Progenitor cell of endocrine pancreas (in vitro differentiated cells): ENCODE data around the gene KLHL17. TPM values are rescaled to one million over a fixed set of nuclear protein-coding genes. Genes with fewer than 3 reads are reported as not detected.
A peak's percentile ranks its signal among the peaks of the same experiment; 100 is the strongest.

Experiments
- DNase-seq: peaks from one replicate; pipeline ENCODE4 v3.0.0; 2021; ENCODE audit warnings: low spot score; ENCODE audit not compliant: unreplicated experiment
- H3K27ac Mint-ChIP-seq: 2 replicates; pipeline ENCODE4 v1.8.0; 2021; ENCODE audit warnings: mild to moderate bottlenecking, moderate library complexity, mixed read lengths
- H3K27me3 Mint-ChIP-seq: 2 replicates; pipeline ENCODE4 v1.8.0; 2021; ENCODE audit warnings: mixed read lengths
- H3K36me3 Mint-ChIP-seq: 2 replicates; pipeline ENCODE4 v1.8.0; 2022; ENCODE audit warnings: mixed read lengths; ENCODE audit not compliant: insufficient read depth
- H3K4me1 Mint-ChIP-seq: 2 replicates; pipeline ENCODE4 v1.8.0; 2021; ENCODE audit warnings: low read depth, mixed read lengths
- H3K4me3 Mint-ChIP-seq: 2 replicates; pipeline ENCODE4 v1.8.0; 2021; ENCODE audit warnings: low read depth, mild to moderate bottlenecking, moderate library complexity, mixed read lengths
- H3K9me3 Mint-ChIP-seq: 2 replicates; pipeline ENCODE4 v1.8.0; 2021; ENCODE audit warnings: low read depth, mixed read lengths
- total RNA-seq: library from RNA; stranded (reverse); gene quantifications from 2 replicates; pipeline ENCODE4 v1.2.1, GENCODE V29; 2021
- TF ChIP-seq, protein P1 (sequence below): fragments of 200-600 bp; sonication (generic); IDR thresholded peaks from one replicate; pipeline ENCODE4 v1.5.0; 2021; ENCODE audit warnings: antibody characterized with exemption, mild to moderate bottlenecking; ENCODE audit not compliant: unreplicated experiment

Gene KLHL17
- total RNA-seq, 1 donor from 2014 or later = 45.3 TPM

DNA sequence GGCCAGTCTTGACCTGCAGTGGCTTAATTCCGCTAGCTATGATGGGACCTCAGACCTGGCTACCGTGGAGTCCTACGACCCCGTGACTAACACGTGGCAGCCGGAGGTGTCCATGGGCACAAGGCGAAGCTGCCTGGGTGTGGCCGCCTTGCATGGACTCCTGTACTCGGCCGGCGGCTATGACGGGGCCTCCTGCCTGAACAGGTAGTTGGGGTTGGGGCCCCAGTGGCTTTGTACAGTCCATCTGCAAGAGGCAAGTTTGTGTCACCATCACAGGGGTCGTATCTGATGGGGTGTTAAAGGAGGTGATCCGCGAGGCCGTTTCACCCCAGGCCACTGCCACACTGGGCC, 2.9 kb downstream of the KLHL17 start:
- no peak for DNase-seq
- H3K4me3 Mint-ChIP-seq = no peak overlapping the region
- no peaks in the 10 kb centered on the region for H3K9me3 Mint-ChIP-seq
- H3K27ac Mint-ChIP-seq = no peak overlapping the region
- H3K4me1 Mint-ChIP-seq = peaks cover 3% of the 10 kb centered on the region
- TF ChIP-seq, protein P1, sequence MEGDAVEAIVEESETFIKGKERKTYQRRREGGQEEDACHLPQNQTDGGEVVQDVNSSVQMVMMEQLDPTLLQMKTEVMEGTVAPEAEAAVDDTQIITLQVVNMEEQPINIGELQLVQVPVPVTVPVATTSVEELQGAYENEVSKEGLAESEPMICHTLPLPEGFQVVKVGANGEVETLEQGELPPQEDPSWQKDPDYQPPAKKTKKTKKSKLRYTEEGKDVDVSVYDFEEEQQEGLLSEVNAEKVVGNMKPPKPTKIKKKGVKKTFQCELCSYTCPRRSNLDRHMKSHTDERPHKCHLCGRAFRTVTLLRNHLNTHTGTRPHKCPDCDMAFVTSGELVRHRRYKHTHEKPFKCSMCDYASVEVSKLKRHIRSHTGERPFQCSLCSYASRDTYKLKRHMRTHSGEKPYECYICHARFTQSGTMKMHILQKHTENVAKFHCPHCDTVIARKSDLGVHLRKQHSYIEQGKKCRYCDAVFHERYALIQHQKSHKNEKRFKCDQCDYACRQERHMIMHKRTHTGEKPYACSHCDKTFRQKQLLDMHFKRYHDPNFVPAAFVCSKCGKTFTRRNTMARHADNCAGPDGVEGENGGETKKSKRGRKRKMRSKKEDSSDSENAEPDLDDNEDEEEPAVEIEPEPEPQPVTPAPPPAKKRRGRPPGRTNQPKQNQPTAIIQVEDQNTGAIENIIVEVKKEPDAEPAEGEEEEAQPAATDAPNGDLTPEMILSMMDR = no peak
- peaks cover 1% of the 10 kb centered on the region for H3K36me3 Mint-ChIP-seq
- H3K27me3 Mint-ChIP-seq = peaks cover 9% of the 10 kb centered on the region

DNA sequence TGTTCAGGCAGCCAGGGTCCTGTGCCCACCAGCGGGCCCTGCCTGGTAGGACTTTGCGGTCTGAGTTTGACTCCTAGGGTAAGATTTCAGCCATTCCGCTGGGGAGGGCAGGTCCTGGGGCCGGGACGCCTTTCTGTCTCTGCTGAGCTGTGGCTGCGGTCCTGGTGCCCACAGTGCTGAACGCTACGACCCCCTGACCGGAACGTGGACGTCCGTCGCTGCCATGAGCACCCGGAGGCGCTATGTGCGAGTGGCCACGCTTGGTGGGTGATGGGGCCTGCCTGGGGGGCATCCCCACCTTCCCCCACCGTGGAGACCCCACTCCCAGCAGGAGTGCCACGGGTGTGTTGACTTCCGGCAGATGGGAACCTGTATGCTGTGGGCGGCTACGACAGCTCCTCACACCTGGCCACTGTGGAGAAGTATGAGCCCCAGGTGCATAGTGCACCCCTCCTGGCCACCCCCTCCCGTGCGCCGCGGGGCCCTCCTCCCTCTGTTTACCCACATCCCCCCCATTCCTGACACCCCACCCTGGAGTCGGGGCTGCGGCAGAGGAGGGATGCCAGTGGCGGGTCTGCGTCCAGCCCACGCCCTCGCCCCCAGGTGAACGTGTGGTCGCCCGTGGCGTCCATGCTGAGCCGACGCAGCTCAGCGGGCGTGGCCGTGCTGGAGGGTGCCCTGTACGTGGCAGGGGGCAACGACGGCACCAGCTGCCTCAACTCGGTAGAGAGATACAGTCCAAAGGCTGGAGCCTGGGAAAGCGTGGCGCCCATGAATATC, 3.6 kb downstream of the KLHL17 start:
- TF ChIP-seq, protein P1 = no peak
- Mint-ChIP-seq H3K27me3 (peaks cover 16% of the 10 kb centered on the region), H3K9me3 (no peaks in the 10 kb centered on the region), H3K4me1 (no peaks in the 10 kb centered on the region), H3K27ac (no peak overlapping the region), H3K36me3 (peaks cover 1% of the 10 kb centered on the region), H3K4me3 (no peak overlapping the region)
- DNase-seq = no peak

DNA sequence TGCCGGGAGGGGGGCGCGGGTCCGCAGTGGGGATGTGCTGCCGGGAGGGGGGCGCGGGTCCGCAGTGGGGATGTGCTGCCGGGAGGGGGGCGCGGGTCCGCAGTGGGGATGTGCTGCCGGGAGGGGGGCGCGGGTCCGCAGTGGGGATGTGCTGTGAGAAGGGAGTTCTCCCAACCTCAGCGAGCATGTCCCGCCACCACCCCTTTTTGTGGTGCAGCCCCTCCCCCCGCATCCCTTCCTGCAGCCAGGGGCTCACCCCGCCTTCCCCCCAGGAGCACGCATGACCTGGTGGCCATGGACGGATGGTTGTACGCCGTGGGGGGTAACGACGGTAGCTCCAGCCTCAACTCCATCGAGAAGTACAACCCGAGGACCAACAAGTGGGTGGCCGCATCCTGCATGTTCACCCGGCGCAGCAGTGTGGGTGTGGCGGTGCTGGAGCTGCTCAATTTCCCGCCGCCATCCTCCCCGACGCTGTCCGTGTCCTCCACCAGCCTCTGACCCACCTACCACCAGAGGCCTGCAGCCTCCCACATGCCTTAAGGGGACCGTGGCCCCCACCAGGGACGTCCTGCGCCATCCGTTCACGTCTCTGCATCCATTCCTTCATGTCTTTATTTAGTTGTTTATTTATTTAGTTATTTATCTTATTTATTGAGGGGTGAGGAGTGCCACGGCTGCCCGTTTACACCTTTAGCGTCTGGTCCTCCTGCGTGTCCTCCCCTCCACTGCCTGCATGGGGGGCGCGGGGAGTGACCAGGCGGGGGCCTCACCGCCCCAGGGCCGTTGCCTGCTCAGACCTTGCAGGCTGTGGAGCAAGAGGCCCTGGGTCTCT, 4.5 kb downstream of the KLHL17 start:
- no peak overlapping the region for H3K4me3 Mint-ChIP-seq
- no peaks in the 10 kb centered on the region for H3K4me1 Mint-ChIP-seq
- DNase-seq = no peak
- no peaks in the 10 kb centered on the region for H3K9me3 Mint-ChIP-seq
- TF ChIP-seq, protein P1 = no peak
- H3K27me3 Mint-ChIP-seq = peaks cover 25% of the 10 kb centered on the region
- no peak overlapping the region for H3K27ac Mint-ChIP-seq
- peaks cover 1% of the 10 kb centered on the region for H3K36me3 Mint-ChIP-seq

DNA sequence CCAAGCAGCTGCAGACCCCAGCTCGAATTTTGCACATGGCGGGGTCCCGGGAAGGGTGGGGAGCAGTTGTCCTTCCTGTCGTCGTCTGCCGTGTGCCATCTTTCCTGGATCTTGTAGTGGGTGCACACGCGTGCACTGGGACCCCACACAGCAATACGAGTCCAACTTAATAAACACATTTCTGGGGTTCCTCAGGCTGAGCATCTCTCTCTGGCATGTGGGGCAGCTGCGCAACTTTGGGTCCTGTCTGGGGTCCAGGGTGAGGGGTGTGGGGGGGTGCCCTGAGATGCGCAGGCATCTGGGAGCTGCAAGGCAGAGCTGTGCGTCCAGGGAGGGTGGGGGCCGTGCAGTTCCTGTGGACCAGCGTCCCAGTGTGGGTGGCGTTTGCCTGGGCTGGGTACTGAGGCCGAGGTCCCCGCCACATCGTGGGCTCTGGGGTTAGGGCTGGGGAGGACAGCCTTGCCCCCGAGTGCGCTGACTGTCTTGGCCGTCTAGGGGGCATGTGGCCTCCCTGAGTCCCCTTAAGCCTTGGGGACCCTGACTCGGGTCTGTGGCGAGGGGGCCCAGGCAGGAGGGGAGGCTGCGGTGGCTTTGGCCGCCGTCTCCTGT, 5.2 kb downstream of the KLHL17 start:
- TF ChIP-seq, protein P1 = no peak
- H3K9me3 Mint-ChIP-seq = no peaks in the 10 kb centered on the region

DNA sequence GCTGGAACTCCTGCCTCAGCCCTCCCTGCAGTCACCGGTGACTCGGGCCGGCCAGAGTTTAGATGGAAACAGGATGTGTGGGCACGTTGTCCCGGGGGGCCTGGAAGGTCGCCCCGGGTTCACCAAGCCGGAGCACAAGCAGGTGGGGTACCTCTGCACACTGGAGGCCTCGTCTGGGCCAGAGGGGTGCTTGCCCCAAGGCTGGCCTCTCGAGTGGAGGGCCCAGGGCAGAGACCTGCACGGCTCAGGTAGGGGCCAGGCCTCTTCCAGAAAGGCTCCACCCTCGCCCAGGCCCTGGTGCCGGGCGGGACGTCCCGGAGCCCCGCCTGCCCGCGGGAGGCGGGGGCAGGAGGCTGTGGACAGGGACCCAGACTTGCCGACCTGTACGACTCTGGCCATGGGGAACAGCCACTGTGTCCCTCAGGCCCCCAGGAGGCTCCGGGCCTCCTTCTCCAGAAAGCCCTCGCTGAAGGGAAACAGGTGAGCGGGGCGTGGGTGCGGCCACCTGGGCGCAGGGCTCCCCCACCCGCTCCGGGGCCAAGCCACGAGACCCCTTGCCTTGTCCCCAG, 5.8 kb downstream of the KLHL17 start, which contains the start of gene PLEKHN1:
TSS of gene PLEKHN1 (plus strand) at position 348 of the 569 bp plus-strand sequence. CDS start at position 398, 50 bp downstream.
- TF ChIP-seq, protein P1 = no peak
- Mint-ChIP-seq H3K27me3 (peaks cover 25% of the 10 kb centered on the region), H3K9me3 (no peaks in the 10 kb centered on the region), H3K4me3 (peak within 1 kb of the TSS; percentile 60), H3K4me1 (no peaks in the 10 kb centered on the region), H3K27ac (no peak within 1 kb of the TSS), H3K36me3 (peaks cover 1% of the 10 kb centered on the region)
- no peak for DNase-seq

More for the DNA sequence above, 5.2 kb downstream of the KLHL17 start:
- DNase-seq = no peak
- no peaks in the 10 kb centered on the region for H3K4me1 Mint-ChIP-seq
- H3K27me3 Mint-ChIP-seq = peaks cover 25% of the 10 kb centered on the region
- no peak overlapping the region for H3K27ac Mint-ChIP-seq
- H3K4me3 Mint-ChIP-seq = no peak overlapping the region
- H3K36me3 Mint-ChIP-seq = peaks cover 1% of the 10 kb centered on the region
